OCI-LY1 (cell line): ENCODE data around the gene CDH4.

Experiments
- EZH2 ChIP-seq: fragments of 200-600 bp; sonication (generic), shearing (Covaris generic); IDR thresholded peaks from 2 replicates; pipeline ENCODE4 v1.8.0; 2017; ENCODE audit warnings: borderline replicate concordance, mixed run types, mild to moderate bottlenecking, antibody characterized with exemption, low read length, moderate library complexity, mixed read lengths
- TF ChIP-seq, protein P1 (sequence below): fragments of 200-600 bp; sonication (generic), shearing (Covaris generic); IDR thresholded peaks from 2 replicates; pipeline ENCODE4 v1.5.1; 2017; ENCODE audit warnings: mild to moderate bottlenecking, antibody characterized with exemption, low read length, moderate library complexity, mixed read lengths

DNA sequence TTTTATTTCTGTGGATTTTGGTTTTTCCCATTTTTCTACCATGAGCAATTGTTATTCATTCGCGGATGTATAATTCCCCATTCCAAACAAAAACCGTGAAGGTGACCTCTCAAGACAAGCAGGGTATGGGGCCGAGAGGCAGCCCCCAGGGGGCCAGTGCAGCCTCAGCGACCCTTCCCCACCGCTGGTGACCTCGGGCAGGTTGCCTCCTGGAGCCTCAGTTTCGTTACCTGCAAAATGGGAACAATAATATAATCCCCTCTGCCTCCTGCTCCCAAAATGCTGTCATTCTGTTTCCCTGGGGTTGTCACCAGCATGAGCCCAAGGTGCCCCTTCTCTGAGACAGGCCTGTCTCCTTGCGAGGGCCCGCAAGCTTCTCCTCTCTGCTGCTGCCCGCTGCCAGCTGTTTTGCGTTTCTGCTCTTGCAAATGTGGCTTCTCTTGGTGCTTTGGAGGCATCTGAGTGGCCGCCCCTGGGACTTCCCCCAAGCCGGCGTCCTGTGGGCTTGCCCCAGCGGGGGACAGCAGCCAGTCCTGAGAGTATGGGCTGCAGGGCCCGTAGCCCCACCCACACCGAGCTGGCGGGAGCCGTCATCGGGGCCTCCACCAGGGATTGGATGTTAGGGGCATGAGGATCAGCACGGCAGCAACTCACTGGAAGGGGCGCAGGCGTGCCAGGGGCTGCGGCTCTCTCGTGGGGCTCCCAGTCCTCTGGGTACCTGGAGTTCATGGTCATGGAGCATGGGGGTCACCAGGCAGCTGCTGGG is 651.7 kb downstream of the CDH4 start:
- TF ChIP-seq, protein P1, sequence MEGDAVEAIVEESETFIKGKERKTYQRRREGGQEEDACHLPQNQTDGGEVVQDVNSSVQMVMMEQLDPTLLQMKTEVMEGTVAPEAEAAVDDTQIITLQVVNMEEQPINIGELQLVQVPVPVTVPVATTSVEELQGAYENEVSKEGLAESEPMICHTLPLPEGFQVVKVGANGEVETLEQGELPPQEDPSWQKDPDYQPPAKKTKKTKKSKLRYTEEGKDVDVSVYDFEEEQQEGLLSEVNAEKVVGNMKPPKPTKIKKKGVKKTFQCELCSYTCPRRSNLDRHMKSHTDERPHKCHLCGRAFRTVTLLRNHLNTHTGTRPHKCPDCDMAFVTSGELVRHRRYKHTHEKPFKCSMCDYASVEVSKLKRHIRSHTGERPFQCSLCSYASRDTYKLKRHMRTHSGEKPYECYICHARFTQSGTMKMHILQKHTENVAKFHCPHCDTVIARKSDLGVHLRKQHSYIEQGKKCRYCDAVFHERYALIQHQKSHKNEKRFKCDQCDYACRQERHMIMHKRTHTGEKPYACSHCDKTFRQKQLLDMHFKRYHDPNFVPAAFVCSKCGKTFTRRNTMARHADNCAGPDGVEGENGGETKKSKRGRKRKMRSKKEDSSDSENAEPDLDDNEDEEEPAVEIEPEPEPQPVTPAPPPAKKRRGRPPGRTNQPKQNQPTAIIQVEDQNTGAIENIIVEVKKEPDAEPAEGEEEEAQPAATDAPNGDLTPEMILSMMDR, result no peak
- no peak for TF ChIP-seq EZH2
